K562 (cell line): ENCODE data around the gene MERTK. TPM values are rescaled to one million over a fixed set of nuclear protein-coding genes. Genes with fewer than 3 reads are reported as not detected.
A peak's percentile ranks its signal among the peaks of the same experiment; 100 is the strongest.

Experiments used
- ARNT ChIP-seq, 2 experiments: fragments of 450-650 bp; IDR thresholded peaks; 2 replicates each; pipeline ENCODE4 v1.6.1; 2016; ENCODE audit warnings: mild to moderate bottlenecking in 1 of 2
- BCLAF1 ChIP-seq, 2 experiments: fragments of 450-650 bp in 1 of 2; IDR thresholded peaks; 2 replicates each; pipeline ENCODE4 v1.6.1; 2011 to 2017; ENCODE audit warnings: low read depth in 2 of 2, antibody characterized with exemption in 1 of 2, borderline replicate concordance in 1 of 2, low read length in 1 of 2, mild to moderate bottlenecking in 1 of 2, mixed read lengths in 1 of 2; ENCODE audit not compliant: control insufficient read depth in 1 of 2
- CREB1 ChIP-seq, 2 experiments: sonication (generic) in 1 of 2; formaldehyde crosslinking in 1 of 2; IDR thresholded peaks; 2 replicates each; pipeline versions ENCODE4 v1.6.1 to v1.8.0; 2012 to 2022; ENCODE audit warnings: inconsistent platforms in 1 of 2, mild to moderate bottlenecking in 1 of 2, missing genetic modification reagents in 1 of 2, moderate library complexity in 1 of 2
- CSDE1 ChIP-seq, 2 experiments: fragments of 450-650 bp; IDR thresholded peaks; 2 replicates each; pipeline ENCODE4 v1.6.1; 2016; ENCODE audit warnings: mild to moderate bottlenecking in 1 of 2
- EZH2 ChIP-seq: IDR thresholded peaks from 2 replicates; pipeline ENCODE4 v1.6.1; 2012; ENCODE audit warnings: low read depth, mild to moderate bottlenecking, inconsistent platforms, low read length, borderline replicate concordance
- FOXJ2 ChIP-seq: fragments of 200-800 bp; sonication (Bioruptor generic); IDR thresholded peaks from 2 replicates; pipeline ENCODE4 v1.6.1; 2016; ENCODE audit warnings: missing genetic modification characterization, missing compliant biosample characterization
- HNRNPL ChIP-seq: fragments of 200-400 bp; formaldehyde crosslinking; IDR thresholded peaks from 2 replicates; pipeline ENCODE4 v1.6.1; 2017; ENCODE audit warnings: low read depth, mild to moderate bottlenecking, low read length
- MCM7 ChIP-seq, 2 experiments: fragments of 450-650 bp; IDR thresholded peaks; 2 replicates each; pipeline ENCODE4 v1.6.1; 2016 to 2018
- NCOA2 ChIP-seq, 2 experiments: fragments of 450-650 bp; IDR thresholded peaks; 2 replicates each; pipeline ENCODE4 v1.6.1; 2018; ENCODE audit warnings: mild to moderate bottlenecking in 2 of 2, moderate library complexity in 1 of 2; ENCODE audit not compliant: partially characterized antibody in 2 of 2
- NR3C1 ChIP-seq: sonication (generic); formaldehyde crosslinking; IDR thresholded peaks from 2 replicates; pipeline ENCODE4 v1.8.1; 2022; ENCODE audit warnings: missing genetic modification reagents
- PHF8 ChIP-seq: fragments of 200-600 bp; sonication (generic); IDR thresholded peaks from 2 replicates; pipeline ENCODE4 v1.6.1; 2012; ENCODE audit warnings: mixed run types, mild to moderate bottlenecking, inconsistent platforms, low read length, moderate library complexity, borderline replicate concordance
- RBM15 ChIP-seq: fragments of 200-400 bp; formaldehyde crosslinking; IDR thresholded peaks from 2 replicates; pipeline ENCODE4 v1.6.1; 2018; ENCODE audit warnings: mild to moderate bottlenecking, low read length, moderate library complexity; ENCODE audit not compliant: insufficient read depth
- RBM25 ChIP-seq: fragments of 200-400 bp; formaldehyde crosslinking; IDR thresholded peaks from 2 replicates; pipeline ENCODE4 v1.6.1; 2018; ENCODE audit warnings: low read length, low read depth, moderate library complexity; ENCODE audit not compliant: severe bottlenecking
- SLC30A9 ChIP-seq: fragments of 250-450 bp; sonication (Bioruptor Pico); IDR thresholded peaks from 2 replicates; pipeline ENCODE4 v1.8.0; 2022; ENCODE audit warnings: mild to moderate bottlenecking, moderate library complexity
- THAP7 ChIP-seq: fragments of 250-450 bp; sonication (Bioruptor Pico); IDR thresholded peaks from 2 replicates; pipeline ENCODE4 v1.5.0; 2021
- TOE1 ChIP-seq, 2 experiments: fragments of 450-650 bp in 1 of 2; sonication (generic) in 1 of 2; formaldehyde crosslinking in 1 of 2; IDR thresholded peaks; 2 replicates each; pipeline versions ENCODE4 v1.7.1 to v1.8.0; 2016 to 2022; ENCODE audit warnings: borderline replicate concordance in 2 of 2, mild to moderate bottlenecking in 2 of 2, antibody characterized with exemption in 1 of 2, inconsistent platforms in 1 of 2, low read depth in 1 of 2, missing genetic modification reagents in 1 of 2, moderate library complexity in 1 of 2
- ZC3H11A ChIP-seq: IDR thresholded peaks from 2 replicates; pipeline ENCODE4 v1.6.1; 2012; ENCODE audit warnings: low read depth, low read length, improper control_type of control experiment
- ZNF592 ChIP-seq: fragments of 450-650 bp; IDR thresholded peaks from 2 replicates; pipeline ENCODE4 v1.6.1; 2017; ENCODE audit warnings: antibody characterized with exemption, mild to moderate bottlenecking
- ZNF699 ChIP-seq: fragments of 250-450 bp; sonication (Bioruptor Pico); IDR thresholded peaks from 2 replicates; pipeline ENCODE4 v1.8.0; 2021; ENCODE audit warnings: mild to moderate bottlenecking, moderate library complexity; ENCODE audit not compliant: insufficient replicate concordance
- polyA plus RNA-seq, 8 experiments: library from polyadenylated mRNA; depleted of rRNA in 4 of 8; stranded (reverse) in 5 of 8; unstranded in 3 of 8; fragments of >200 nt; fragmentation: Nextera tagmentation in 2 of 8; fragmentation: Illumina TruSeq in 1 of 8; extraction: Ambion mirVana in 2 of 8; extraction: Trizol in 1 of 8; gene quantifications; 2 replicates each; pipeline versions ENCODE4 v1.2.1 to v1.2.3, GENCODE V29; 2011 to 2014; ENCODE audit warnings: inconsistent platforms in 1 of 8, missing spikeins in 1 of 8
- total RNA-seq, 7 experiments: library from RNA; depleted of rRNA in 6 of 7; stranded (reverse); fragments of >200 nt in 6 of 7; fragmentation: Illumina TruSeq in 2 of 7; extraction: Trizol in 2 of 7; gene quantifications; 2 replicates each; pipeline versions ENCODE4 v1.2.1 to v1.2.3, GENCODE V29; 2011 to 2021; ENCODE audit warnings: low replicate concordance in 1 of 7

The MERTK gene
- total and polyA plus RNA-seq, 9 of the 15 experiments (the other 6 are each of a cell fraction or from before 2014, with no cell fraction given) = 0.23 to 1.6 (median 0.74) TPM

GRCh38 chr2:112021781-112022231, 123.4 kb downstream of the MERTK start (continued):
- TF ChIP-seq RBM15 (no peak), CREB1 (IDR thresholded peaks at IDR 0.05) (no peak), CREB1 (CRISPR knock-in tag; IDR thresholded peaks at IDR 0.05) (no peak), ZNF699 (no peak), ARNT (IDR thresholded peaks at IDR 0.05) (peak in 1 of 2 experiments; percentile 85; a peak in 2 of 4 replicates), PHF8 (no peak), EZH2 (no peak), THAP7 (CRISPR knock-in tag) (no peak), BCLAF1 (IDR thresholded peaks at IDR 0.05; ENCODE audit: borderline replicate concordance in 1 of 2, control insufficient read depth in 1 of 2, low read depth in 2 of 2, low read length in 1 of 2) (no peak), TOE1 (IDR thresholded peaks at IDR 0.05; ENCODE audit: borderline replicate concordance) (no peak; the same call in 1 of the 2 replicates), TOE1 (CRISPR knock-in tag; IDR thresholded peaks at IDR 0.05; ENCODE audit: borderline replicate concordance, low read depth) (no peak), FOXJ2 (tag) (no peak), CSDE1 (IDR thresholded peaks at IDR 0.05) (no peak), NCOA2 (IDR thresholded peaks at IDR 0.05; ENCODE audit: partially characterized antibody in 2 of 2) (no peak), MCM7 (IDR thresholded peaks at IDR 0.05) (no peak), NR3C1 (CRISPR knock-in tag) (no peak), RBM25 (no peak), HNRNPL (no peak), ZNF592 (no peak), SLC30A9 (CRISPR knock-in tag) (no peak), ZC3H11A (no peak)
